DND-41 (cell line): ENCODE results near the gene GPC6.

Source experiments
- EZH2 ChIP-seq: IDR thresholded peaks from 3 replicates; pipeline ENCODE4 v1.6.1; 2012; ENCODE audit warnings: borderline replicate concordance, low read depth, mild to moderate bottlenecking, moderate library complexity, low read length, inconsistent platforms; ENCODE audit not compliant: severe bottlenecking
- TF ChIP-seq, protein P1 (sequence below): IDR thresholded peaks from 2 replicates; pipeline ENCODE4 v1.5.1; 2012; ENCODE audit warnings: borderline replicate concordance, low read length, moderate library complexity, mild to moderate bottlenecking; ENCODE audit not compliant: poor library complexity, severe bottlenecking; ENCODE audit errors: extremely low read depth

- TF ChIP-seq, protein P1, sequence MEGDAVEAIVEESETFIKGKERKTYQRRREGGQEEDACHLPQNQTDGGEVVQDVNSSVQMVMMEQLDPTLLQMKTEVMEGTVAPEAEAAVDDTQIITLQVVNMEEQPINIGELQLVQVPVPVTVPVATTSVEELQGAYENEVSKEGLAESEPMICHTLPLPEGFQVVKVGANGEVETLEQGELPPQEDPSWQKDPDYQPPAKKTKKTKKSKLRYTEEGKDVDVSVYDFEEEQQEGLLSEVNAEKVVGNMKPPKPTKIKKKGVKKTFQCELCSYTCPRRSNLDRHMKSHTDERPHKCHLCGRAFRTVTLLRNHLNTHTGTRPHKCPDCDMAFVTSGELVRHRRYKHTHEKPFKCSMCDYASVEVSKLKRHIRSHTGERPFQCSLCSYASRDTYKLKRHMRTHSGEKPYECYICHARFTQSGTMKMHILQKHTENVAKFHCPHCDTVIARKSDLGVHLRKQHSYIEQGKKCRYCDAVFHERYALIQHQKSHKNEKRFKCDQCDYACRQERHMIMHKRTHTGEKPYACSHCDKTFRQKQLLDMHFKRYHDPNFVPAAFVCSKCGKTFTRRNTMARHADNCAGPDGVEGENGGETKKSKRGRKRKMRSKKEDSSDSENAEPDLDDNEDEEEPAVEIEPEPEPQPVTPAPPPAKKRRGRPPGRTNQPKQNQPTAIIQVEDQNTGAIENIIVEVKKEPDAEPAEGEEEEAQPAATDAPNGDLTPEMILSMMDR: no peak
- TF ChIP-seq EZH2: no peak
Measured at GRCh38 chr13:93977986-93978385, 751.4 kb downstream of the GPC6 start.
